Mucosa of stomach (tissue), 1 donor: ENCODE results near the gene IGF2BP1.

Experiments
- H3K27me3 ChIP-seq: one replicate; pipeline ENCODE4 v1.7.0; 2013; ENCODE audit warnings: mild to moderate bottlenecking, low read length; ENCODE audit not compliant: control insufficient read depth, insufficient read depth
- H3K36me3 ChIP-seq: one replicate; pipeline ENCODE4 v1.7.0; 2013; ENCODE audit warnings: low read length; ENCODE audit not compliant: control insufficient read depth, insufficient read depth
- H3K4me1 ChIP-seq: one replicate; pipeline ENCODE4 v1.7.0; 2013; ENCODE audit warnings: mild to moderate bottlenecking, low read length; ENCODE audit not compliant: control insufficient read depth, insufficient read depth
- H3K4me3 ChIP-seq: one replicate; pipeline ENCODE4 v1.7.0; 2013; ENCODE audit warnings: low read length
- H3K9ac ChIP-seq: one replicate; pipeline ENCODE4 v1.7.0; 2013; ENCODE audit warnings: mild to moderate bottlenecking, low read length, moderate library complexity
- H3K9me3 ChIP-seq: one replicate; pipeline ENCODE4 v1.7.0; 2013; ENCODE audit warnings: mild to moderate bottlenecking, low read length, moderate library complexity; ENCODE audit not compliant: control insufficient read depth
- donor health status: Pancreatic carcinoma.

Gene IGF2BP1

GRCh38 chr17:48985436-48986245 is 11.5 kb upstream of the IGF2BP1 start:
- Histone ChIP-seq H3K36me3 (no peaks in the 10 kb centered on the region), H3K27me3 (peaks cover 15% of the 10 kb centered on the region), H3K9ac (no peak overlapping the region), H3K4me1 (no peaks in the 10 kb centered on the region), H3K4me3 (no peak overlapping the region), H3K9me3 (no peaks in the 10 kb centered on the region)

GRCh38 chr17:48989100-48989499 is 8.1 kb upstream of the IGF2BP1 start:
- Histone ChIP-seq H3K4me1 (no peaks in the 10 kb centered on the region), H3K36me3 (no peaks in the 10 kb centered on the region), H3K9ac (no peak overlapping the region), H3K9me3 (no peaks in the 10 kb centered on the region), H3K27me3 (peaks cover 33% of the 10 kb centered on the region), H3K4me3 (no peak overlapping the region)

GRCh38 chr17:48990882-48991357 is 6.3 kb upstream of the IGF2BP1 start:
- Histone ChIP-seq H3K9me3 (no peaks in the 10 kb centered on the region), H3K4me3 (no peak overlapping the region), H3K27me3 (peaks cover 45% of the 10 kb centered on the region), H3K9ac (no peak overlapping the region), H3K36me3 (no peaks in the 10 kb centered on the region), H3K4me1 (no peaks in the 10 kb centered on the region)

DNA sequence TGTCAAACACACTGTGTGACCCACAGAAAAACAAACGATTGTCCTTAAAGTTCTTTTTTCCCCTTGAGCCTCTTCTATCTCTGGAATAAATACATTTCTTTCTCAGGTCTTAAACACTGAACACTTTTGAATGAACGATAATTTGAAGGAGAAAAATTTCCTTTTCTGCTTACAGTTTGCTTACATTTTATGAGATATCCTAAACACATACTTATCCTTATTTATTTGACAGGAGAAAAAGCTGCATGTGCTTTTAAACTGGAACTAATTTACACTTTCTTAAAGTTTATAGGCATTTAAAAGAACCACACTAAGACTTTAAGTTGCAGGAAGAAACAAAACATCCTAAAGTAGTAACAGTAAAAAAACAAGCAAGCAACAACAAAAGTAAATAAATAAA is 4.7 kb upstream of the IGF2BP1 start:
- H3K36me3 ChIP-seq = no peaks in the 10 kb centered on the region
- H3K4me3 ChIP-seq = no peak overlapping the region
- no peaks in the 10 kb centered on the region for H3K9me3 ChIP-seq
- no peak overlapping the region for H3K9ac ChIP-seq
- H3K4me1 ChIP-seq = peaks cover 14% of the 10 kb centered on the region
- H3K27me3 ChIP-seq = peaks cover 59% of the 10 kb centered on the region

DNA sequence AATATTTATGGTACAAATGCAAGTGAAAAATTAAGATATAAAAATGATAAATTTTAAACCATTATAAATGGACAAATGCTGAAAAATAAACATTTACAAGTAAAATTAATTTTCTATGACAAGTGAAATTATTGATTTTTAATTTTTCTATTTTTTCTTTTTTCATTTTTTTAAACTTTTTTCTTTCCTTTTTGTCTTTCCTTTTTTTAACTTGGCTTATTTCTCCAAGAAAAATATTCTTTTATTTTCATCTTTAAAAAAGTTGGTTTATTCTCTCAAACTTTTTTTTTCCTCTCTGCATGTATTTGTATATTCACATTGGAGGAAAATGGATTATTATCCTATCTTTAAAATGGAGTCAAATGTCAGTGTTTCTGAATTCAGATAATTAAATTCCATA is 3.9 kb upstream of the IGF2BP1 start:
- Histone ChIP-seq H3K4me1 (peaks cover 23% of the 10 kb centered on the region), H3K9me3 (no peaks in the 10 kb centered on the region), H3K27me3 (peaks cover 67% of the 10 kb centered on the region), H3K4me3 (no peak overlapping the region), H3K36me3 (no peaks in the 10 kb centered on the region), H3K9ac (no peak overlapping the region)

DNA sequence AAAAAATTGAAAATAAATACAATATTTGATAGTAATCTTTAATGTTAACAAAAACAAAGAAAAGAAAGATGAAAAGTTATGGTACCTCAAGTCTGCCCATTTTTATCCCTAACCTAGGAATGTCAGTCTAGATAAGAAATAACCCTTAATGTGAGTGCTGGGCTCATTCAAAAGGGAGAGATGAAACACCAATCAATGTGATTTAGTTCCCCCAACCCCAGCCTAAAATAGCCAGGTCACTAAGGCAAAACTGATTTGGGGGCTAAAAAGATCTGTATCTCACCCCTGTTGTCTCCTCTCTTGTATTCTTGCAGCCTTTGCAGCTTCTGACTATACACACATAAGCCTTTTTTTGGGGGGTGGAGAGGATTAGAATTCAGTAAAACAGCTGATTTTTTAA is 3.2 kb upstream of the IGF2BP1 start:
- peaks cover 74% of the 10 kb centered on the region for H3K27me3 ChIP-seq

GRCh38 chr17:48994549-48995303 is 2.5 kb upstream of the IGF2BP1 start:
- no peaks in the 10 kb centered on the region for H3K36me3 ChIP-seq
- no peak overlapping the region for H3K4me3 ChIP-seq
- H3K4me1 ChIP-seq = peaks cover 23% of the 10 kb centered on the region
- no peak overlapping the region for H3K9ac ChIP-seq
- H3K27me3 ChIP-seq = peaks cover 81% of the 10 kb centered on the region
- H3K9me3 ChIP-seq = no peaks in the 10 kb centered on the region

More for the DNA sequence above, 3.2 kb upstream of the IGF2BP1 start:
- Histone ChIP-seq H3K9me3 (no peaks in the 10 kb centered on the region), H3K4me1 (peaks cover 23% of the 10 kb centered on the region), H3K36me3 (no peaks in the 10 kb centered on the region), H3K9ac (no peak overlapping the region), H3K4me3 (no peak overlapping the region)

DNA sequence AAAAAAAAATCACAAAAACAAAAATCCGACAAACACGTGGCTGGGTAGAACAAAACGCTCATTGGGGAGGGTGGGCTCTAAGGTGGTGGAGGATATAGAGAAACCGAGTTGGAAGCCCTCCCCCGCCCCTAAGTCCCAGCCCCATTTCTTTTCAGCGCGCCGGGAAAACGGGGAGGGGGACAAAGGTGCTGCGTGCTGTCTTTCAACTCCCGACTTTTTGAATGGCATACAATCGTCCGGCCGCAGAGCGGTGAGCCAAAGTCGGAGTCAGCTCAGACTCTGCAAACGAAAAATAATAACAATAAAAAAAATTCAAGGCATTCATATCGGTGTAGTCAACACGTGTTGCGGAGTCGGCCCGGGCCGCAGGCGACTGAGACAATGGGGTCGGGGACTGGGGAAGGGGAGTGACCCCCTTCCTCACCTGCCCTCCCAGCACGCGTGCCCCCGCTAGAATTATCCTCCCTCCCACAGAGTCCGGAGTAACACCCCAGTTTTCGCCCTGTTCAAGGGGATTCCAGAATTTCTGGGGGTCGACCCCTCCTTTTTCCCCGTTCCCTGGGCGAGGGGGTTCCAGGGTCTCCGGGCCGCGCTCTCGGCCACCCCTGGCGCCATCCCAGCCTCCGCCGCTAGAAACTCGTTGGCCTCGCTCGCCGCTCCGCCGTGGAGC is 1.7 kb upstream of the IGF2BP1 start:
- Histone ChIP-seq H3K36me3 (no peaks in the 10 kb centered on the region), H3K4me3 (no peak overlapping the region), H3K9ac (no peak overlapping the region), H3K4me1 (peaks cover 23% of the 10 kb centered on the region), H3K9me3 (no peaks in the 10 kb centered on the region), H3K27me3 (peaks cover 81% of the 10 kb centered on the region)

GRCh38 chr17:48995974-48996721 is 1.0 kb upstream of the IGF2BP1 start:
- H3K4me3 ChIP-seq = no peak overlapping the region
- no peaks in the 10 kb centered on the region for H3K9me3 ChIP-seq
- H3K9ac ChIP-seq = no peak overlapping the region

DNA sequence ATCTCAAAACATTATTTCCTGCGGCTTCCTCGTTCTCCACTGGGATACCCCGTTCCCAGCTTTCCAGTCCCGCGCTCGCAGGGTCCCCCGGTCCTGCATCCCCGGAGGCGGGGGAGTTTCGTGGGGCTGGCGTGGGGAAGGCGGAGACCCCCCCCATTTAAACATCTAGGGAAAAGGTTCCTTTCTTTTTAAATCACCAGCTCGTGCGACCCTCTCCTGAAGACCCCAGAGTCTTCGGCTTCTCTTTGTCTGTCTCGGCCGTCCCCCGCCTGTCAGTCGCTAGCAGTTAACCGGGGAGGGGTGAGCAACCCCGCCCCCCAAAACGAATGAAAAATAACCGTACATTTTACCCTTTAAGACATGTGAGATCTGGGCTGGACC is 473 bp upstream of the IGF2BP1 start:
- H3K27me3 ChIP-seq = peaks cover 86% of the 10 kb centered on the region
- no peak overlapping the region for H3K9ac ChIP-seq
- H3K36me3 ChIP-seq = no peaks in the 10 kb centered on the region
- peaks cover 23% of the 10 kb centered on the region for H3K4me1 ChIP-seq
- no peak overlapping the region for H3K4me3 ChIP-seq
- no peaks in the 10 kb centered on the region for H3K9me3 ChIP-seq

More at GRCh38 chr17:48995974-48996721, 1.0 kb upstream of the IGF2BP1 start:
- H3K27me3 ChIP-seq = peaks cover 81% of the 10 kb centered on the region
- no peaks in the 10 kb centered on the region for H3K36me3 ChIP-seq
- H3K4me1 ChIP-seq = peaks cover 23% of the 10 kb centered on the region

- Histone ChIP-seq H3K4me3 (no peak overlapping the region), H3K9ac (no peak overlapping the region), H3K4me1 (peaks cover 23% of the 10 kb centered on the region), H3K27me3 (peaks cover 88% of the 10 kb centered on the region), H3K36me3 (no peaks in the 10 kb centered on the region), H3K9me3 (no peaks in the 10 kb centered on the region)
These were observed 822 bp downstream of the IGF2BP1 start for GRCh38 chr17:48997827-48998586.
